Measurements from ENCODE around the gene HEATR1. TPM values are rescaled to one million over a fixed set of nuclear protein-coding genes. Genes with fewer than 3 reads are reported as not detected.

The HEATR1 gene
- total RNA-seq, 2 donors from 2014 or later: 15.3 to 26.6 TPM

GRCh38 chr1:236522937-236523703 is 81.2 kb downstream of the HEATR1 start:
- no peaks in the 10 kb centered on the region for H3K36me3 ChIP-seq
- H3K27me3 ChIP-seq: no peaks in the 10 kb centered on the region
- TF ChIP-seq, protein P1, sequence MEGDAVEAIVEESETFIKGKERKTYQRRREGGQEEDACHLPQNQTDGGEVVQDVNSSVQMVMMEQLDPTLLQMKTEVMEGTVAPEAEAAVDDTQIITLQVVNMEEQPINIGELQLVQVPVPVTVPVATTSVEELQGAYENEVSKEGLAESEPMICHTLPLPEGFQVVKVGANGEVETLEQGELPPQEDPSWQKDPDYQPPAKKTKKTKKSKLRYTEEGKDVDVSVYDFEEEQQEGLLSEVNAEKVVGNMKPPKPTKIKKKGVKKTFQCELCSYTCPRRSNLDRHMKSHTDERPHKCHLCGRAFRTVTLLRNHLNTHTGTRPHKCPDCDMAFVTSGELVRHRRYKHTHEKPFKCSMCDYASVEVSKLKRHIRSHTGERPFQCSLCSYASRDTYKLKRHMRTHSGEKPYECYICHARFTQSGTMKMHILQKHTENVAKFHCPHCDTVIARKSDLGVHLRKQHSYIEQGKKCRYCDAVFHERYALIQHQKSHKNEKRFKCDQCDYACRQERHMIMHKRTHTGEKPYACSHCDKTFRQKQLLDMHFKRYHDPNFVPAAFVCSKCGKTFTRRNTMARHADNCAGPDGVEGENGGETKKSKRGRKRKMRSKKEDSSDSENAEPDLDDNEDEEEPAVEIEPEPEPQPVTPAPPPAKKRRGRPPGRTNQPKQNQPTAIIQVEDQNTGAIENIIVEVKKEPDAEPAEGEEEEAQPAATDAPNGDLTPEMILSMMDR (IDR thresholded peaks at IDR 0.05): no peak
- intact Hi-C loops (cut with DNase I): no loop called here
- H3K27ac ChIP-seq: peak overlapping the region; percentile 82
- no peaks in the 10 kb centered on the region for H3K9me3 ChIP-seq
- no peaks in the 10 kb centered on the region for H3K4me1 ChIP-seq
- peak overlapping the region; percentile 94 to 97 for H3K9ac ChIP-seq (ENCODE audit: low read depth in 2 of 2, low read length in 2 of 2)
- DNase-seq: peak; percentile 70
- peak overlapping the region; percentile 91 for H3K4me3 ChIP-seq

GRCh38 chr1:236520445-236521005 is 83.8 kb downstream of the HEATR1 start:
- Histone ChIP-seq H3K9me3 (no peaks in the 10 kb centered on the region), H3K27ac (no peak overlapping the region), H3K4me3 (no peak overlapping the region), H3K4me1 (no peaks in the 10 kb centered on the region), H3K9ac (ENCODE audit: low read depth in 2 of 2, low read length in 2 of 2) (no peak overlapping the region), H3K36me3 (no peaks in the 10 kb centered on the region), H3K27me3 (no peaks in the 10 kb centered on the region)
- DNase-seq: no peak
- TF ChIP-seq, protein P1 (IDR thresholded peaks at IDR 0.05): no peak
- intact Hi-C loops (cut with DNase I): no loop called here

GRCh38 chr1:236518322-236518721 is 86.0 kb downstream of the HEATR1 start:
- Histone ChIP-seq H3K9me3 (no peaks in the 10 kb centered on the region), H3K36me3 (no peaks in the 10 kb centered on the region), H3K27me3 (no peaks in the 10 kb centered on the region), H3K9ac (ENCODE audit: low read depth in 2 of 2, low read length in 2 of 2) (no peak overlapping the region), H3K27ac (no peak overlapping the region), H3K4me3 (no peak overlapping the region), H3K4me1 (no peaks in the 10 kb centered on the region)
- intact Hi-C loops (cut with DNase I): no loop called here
- no peak for DNase-seq
- TF ChIP-seq, protein P1 (IDR thresholded peaks at IDR 0.05): no peak

- intact Hi-C loops (cut with DNase I): no loop called here
- Histone ChIP-seq H3K4me3 (no peak overlapping the region), H3K27ac (no peak overlapping the region), H3K27me3 (no peaks in the 10 kb centered on the region), H3K36me3 (no peaks in the 10 kb centered on the region), H3K9ac (ENCODE audit: low read depth in 2 of 2, low read length in 2 of 2) (no peak overlapping the region), H3K4me1 (no peaks in the 10 kb centered on the region), H3K9me3 (no peaks in the 10 kb centered on the region)
- peak; percentile 24 for DNase-seq
- TF ChIP-seq, protein P1 (IDR thresholded peaks at IDR 0.05): no peak
These were observed 87.2 kb downstream of the HEATR1 start for GRCh38 chr1:236516929-236517704.

DNA sequence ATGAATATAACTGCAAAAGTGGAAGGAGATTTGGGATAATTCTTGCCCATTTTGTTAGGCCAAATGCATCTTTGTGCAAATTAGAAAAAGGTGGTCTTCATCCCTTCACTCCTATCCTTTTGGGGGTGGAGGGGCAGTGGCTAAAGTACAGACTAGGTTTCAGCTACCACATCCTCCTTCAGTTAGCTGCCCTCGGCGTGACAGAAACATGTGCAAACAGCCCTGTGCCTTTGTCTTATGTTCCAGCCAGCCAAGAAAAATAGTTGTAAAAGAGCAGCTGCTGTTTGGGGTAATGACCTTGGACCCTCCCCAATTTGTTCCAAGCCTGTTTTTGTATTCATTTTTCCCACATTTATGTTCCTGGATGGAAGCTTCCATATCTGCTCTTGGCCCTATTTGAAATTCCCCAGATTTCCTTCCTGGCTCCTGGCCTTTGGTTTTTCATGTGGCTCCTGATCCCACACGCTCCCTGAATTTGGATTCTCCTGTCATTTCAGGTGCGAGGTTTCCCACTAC is 88.8 kb downstream of the HEATR1 start:
- TF ChIP-seq, protein P1 (IDR thresholded peaks at IDR 0.05): no peak
- H3K4me3 ChIP-seq: no peak overlapping the region
- intact Hi-C loops (cut with DNase I): no loop called here
- no peaks in the 10 kb centered on the region for H3K27me3 ChIP-seq
- no peak for DNase-seq
- H3K4me1 ChIP-seq: no peaks in the 10 kb centered on the region
- H3K9ac ChIP-seq (ENCODE audit: low read depth in 2 of 2, low read length in 2 of 2): no peak overlapping the region
- no peaks in the 10 kb centered on the region for H3K36me3 ChIP-seq
- no peak overlapping the region for H3K27ac ChIP-seq
- H3K9me3 ChIP-seq: no peaks in the 10 kb centered on the region

All from colonic mucosa (tissue), 4 donors.